Stimulated activated CD8-positive, alpha-beta memory T cell treated with anti-CD3 and anti-CD28 coated beads, Interleukin-4, amount 100 ng/mL, for 24 hours (primary cell): ENCODE measurements around the gene SPANXA1.
"Not testable (repeated sequence)": the region's sequence is repeated elsewhere in the genome, so short reads cannot be mapped to it uniquely, and the experiment has no call there.

Experiments used
- DNase-seq: peaks from one replicate; pipeline ENCODE4 v3.0.0-alpha.2; 2020; ENCODE audit warnings: low read depth

SPANXA1 gene, protein sequence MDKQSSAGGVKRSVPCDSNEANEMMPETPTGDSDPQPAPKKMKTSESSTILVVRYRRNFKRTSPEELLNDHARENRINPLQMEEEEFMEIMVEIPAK

GRCh38 chrX:141584638-141585037 lies at the start of gene SPANXA1:
Gene SPANXA1, minus strand, starts transcription at chrX:141584738. Its CDS starts 60 bp downstream, at chrX:141584678.
- not testable (repeated sequence) for DNase-seq

- DNase-seq = no peak
Observed at GRCh38 chrX:141632124-141632523, 47.6 kb upstream of the SPANXA1 start.

DNA sequence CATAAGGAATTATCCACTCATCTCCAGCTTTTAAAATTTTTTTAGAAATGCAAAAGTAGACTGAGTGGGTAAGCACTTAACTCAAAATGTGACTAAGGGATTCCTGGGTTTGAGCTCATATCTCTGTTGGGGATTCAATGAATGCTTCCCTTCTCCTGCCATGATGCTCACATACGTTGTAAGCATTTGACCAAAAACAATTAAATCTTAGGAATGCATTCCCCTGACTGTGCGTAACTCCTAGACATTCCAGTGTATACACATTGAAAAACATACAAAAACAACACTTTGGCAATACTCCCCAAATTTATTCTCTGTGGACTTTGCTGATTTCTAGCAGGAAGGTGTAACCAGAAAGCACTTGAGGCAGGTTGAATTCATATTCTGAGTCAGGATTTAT lies 34.8 kb upstream of the SPANXA1 start:
- DNase-seq = no peak

GRCh38 chrX:141609111-141609510 lies 24.6 kb upstream of the SPANXA1 start:
- DNase-seq = no peak

DNA sequence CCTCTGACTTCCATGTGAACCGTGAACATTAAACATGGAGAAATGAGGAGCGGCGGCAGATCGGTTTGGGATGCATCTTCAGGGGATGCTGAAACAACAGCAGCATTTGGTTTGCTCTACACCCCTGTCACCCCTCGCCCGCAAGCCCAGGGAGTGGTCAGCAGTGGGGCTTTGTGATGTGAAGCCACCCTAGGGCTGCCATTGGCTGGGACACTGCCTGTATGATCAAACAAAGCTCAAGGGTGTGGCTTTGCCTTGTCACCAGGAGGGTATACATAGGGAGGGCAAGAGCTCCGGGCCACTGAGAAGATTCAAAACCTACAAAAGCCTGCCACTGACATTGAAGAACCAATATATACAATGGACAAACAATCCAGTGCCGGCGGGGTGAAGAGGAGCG lies 4.9 kb upstream of the SPANXA1 start, which contains the start of gene SPANXA2:
TSS of gene SPANXA2 (plus strand) at position 301 of the 400 bp plus-strand sequence. CDS start at position 361, 60 bp downstream.
- not testable (repeated sequence) for DNase-seq

DNA sequence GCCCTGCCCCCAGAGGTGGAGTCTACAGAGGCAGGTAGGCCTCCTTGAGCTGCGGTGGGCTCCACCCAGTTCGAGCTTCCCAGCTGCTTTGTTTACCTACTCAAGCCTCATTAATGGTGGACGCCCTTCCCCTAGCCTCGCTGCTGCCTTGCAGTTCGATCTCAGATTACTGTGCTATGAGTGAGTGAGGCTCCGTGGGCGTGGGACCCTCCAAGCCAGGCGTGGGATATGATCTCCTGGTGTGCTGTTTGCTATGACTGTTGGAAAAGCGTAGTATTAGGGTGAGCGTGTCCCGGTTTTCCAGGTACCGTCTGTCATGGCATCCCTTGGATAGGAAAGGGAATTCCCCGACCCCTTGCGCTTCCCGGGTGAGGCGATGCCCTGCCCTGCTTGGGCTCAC lies 42.0 kb downstream of the SPANXA1 start:
- not testable (repeated sequence) for DNase-seq
